NCI-H2227 treated with DMSO at 0.1 percent for 48 hours (cell line): Measurements from ENCODE around the gene NME2.

Source experiments
- DNase-seq: peaks from one replicate; lab custom pipeline; 2025; lab: John Stamatoyannopoulos, UW

The NME2 gene

DNA sequence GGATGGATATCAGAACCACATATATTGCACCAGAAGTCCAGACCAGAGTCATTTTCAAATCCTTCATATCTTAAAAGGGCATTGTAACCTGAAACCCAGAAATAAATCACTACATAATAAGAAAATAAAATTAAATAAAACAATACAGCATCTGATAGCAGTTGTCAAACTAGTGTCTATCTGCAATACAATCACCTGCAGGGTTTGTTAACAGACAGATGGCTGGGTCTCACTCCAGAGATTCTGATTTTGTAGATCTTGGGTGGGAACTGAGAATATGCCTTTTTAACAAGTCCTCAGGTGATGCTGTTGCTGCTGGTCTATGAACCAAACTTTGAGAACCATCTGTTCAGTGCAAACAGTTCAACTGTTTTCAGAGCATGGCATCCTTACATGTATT lies 37.6 kb downstream of the NME2 start:
- DNase-seq, result no peak

- DNase-seq, result no peak
These were observed 48.7 kb downstream of the NME2 start for GRCh38 chr17:51214920-51215319.

DNA sequence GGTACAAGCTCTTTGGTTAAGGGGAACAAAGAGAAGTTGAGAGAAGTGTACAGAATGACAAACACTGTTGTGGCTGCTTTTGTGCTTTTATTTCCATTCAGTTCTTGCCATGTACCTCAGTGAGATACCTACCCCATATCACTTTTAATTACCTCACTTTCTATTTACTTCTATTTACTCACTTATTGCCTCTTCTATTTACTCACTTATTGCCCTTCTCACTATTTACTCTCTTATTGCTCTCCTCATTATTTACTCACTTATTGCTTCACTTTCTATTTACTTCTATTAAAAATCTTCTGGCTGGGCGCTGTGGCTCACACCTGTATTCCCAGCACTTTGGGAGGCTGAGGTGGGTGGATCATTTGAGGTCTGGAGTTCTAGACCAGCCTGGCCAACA lies 51.7 kb downstream of the NME2 start:
- no peak for DNase-seq

GRCh38 chr17:51221322-51221721 lies 55.1 kb downstream of the NME2 start:
- no peak for DNase-seq
